Activated CD4-positive, alpha-beta T cell treated with anti-CD3 and anti-CD28 coated beads, Interleukin-2, amount 10 ng/mL, durations not matched to agents 24 days and 14 days (primary cell): ENCODE measurements around the gene YIF1A. TPM values are rescaled to one million over a fixed set of nuclear protein-coding genes. Genes with fewer than 3 reads are reported as not detected.

Source experiments
- DNase-seq: peaks from one replicate; pipeline ENCODE4 v3.0.0; 2022
- H3K27ac Mint-ChIP-seq: one replicate; pipeline ENCODE4 v1.8.0; 2022; ENCODE audit warnings: mild to moderate bottlenecking, mixed read lengths
- H3K27me3 Mint-ChIP-seq: one replicate; pipeline ENCODE4 v1.8.0; 2022; ENCODE audit warnings: mixed read lengths
- H3K36me3 Mint-ChIP-seq: one replicate; pipeline ENCODE4 v1.8.0; 2022; ENCODE audit warnings: low read depth, mild to moderate bottlenecking, mixed read lengths
- H3K4me1 Mint-ChIP-seq: one replicate; pipeline ENCODE4 v1.8.0; 2021; ENCODE audit warnings: mixed read lengths
- H3K4me3 Mint-ChIP-seq: one replicate; pipeline ENCODE4 v1.8.0; 2022; ENCODE audit warnings: mild to moderate bottlenecking, moderate library complexity, mixed read lengths
- H3K9me3 Mint-ChIP-seq: one replicate; pipeline ENCODE4 v1.8.0; 2021; ENCODE audit warnings: mixed read lengths
- intact Hi-C: fragments of 100-400 bp; cut with micrococcal nuclease; formaldehyde crosslinking; loops from one replicate; pipeline ENCODE4 v1.15.1; 2023
- total RNA-seq: library from RNA; stranded (reverse); gene quantifications from 2 replicates; pipeline ENCODE4 v1.2.3, GENCODE V29; 2022

YIF1A gene
- total RNA-seq, 1 donor from 2014 or later, result 119 TPM

DNA sequence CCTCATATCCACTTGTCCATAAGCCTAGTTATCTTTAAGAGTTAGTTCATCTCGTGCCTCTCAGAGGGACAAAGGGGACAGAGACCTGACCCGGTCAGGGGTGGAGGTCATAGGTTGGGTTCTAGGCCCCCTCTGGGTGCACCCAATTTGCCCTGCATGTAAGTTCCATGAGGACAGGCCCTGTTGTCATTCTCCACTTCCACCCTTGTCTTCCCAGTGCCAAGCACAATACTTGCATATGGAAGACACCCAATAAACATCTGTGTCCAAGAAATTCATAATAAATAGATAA lies 1.3 kb upstream of the YIF1A start:
- Mint-ChIP-seq H3K36me3 (peaks cover 4% of the 10 kb centered on the region), H3K27ac (peak overlapping the region; percentile 51), H3K4me3 (peak overlapping the region; percentile 84), H3K4me1 (peaks cover 32% of the 10 kb centered on the region), H3K27me3 (peaks cover 32% of the 10 kb centered on the region), H3K9me3 (peaks cover 4% of the 10 kb centered on the region)
- peak; percentile 56 for DNase-seq
- intact Hi-C loops, result no loop called here

DNA sequence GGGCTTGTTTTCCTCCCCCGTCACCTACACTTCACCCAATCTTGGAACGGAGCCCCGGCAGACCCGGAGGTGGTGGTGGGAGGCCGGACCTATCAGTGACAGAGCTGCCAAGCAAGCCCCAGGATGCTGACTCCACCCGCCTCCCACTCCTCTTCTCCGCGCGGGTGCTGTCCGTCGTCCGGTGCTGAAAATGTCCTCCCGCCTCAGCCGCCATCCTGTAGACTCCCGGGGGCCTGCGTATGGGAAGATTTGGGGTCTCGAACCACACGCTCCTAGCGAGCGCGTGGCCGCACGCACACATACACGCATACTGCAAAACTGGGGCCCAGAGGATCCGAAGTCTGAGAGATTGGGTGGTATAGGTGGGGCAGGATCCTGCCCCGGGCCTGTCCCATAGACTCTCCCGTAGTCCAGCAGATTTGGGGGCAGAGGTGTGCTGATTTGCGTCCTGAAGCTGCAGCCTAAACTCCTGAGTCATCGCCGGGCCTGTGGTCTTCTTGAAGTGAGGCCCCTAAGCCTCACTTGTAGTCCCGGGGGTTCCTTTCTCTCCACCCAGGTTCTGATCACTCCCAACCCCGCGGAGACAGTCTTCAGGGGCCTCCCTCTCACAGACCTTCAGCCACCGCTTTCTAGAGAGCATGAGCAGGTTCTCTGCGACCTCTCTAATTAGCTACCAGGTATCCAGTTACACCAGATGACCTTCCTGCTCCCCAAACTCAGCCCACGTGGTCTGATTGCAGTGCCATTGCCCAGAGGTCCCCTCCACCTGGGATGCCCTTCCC lies 796 bp upstream of the YIF1A start:
- H3K4me3 Mint-ChIP-seq, result peak overlapping the region; percentile 84
- peaks cover 32% of the 10 kb centered on the region for H3K27me3 Mint-ChIP-seq
- peaks cover 4% of the 10 kb centered on the region for H3K9me3 Mint-ChIP-seq
- intact Hi-C loops, result loop anchor here (1.0 kb wide), 4 partner anchors 23 to 577 kb away; partner anchors contain the start of genes BRMS1 and KAT5
- peak overlapping the region; percentile 96 for H3K27ac Mint-ChIP-seq
- DNase-seq, result peak; percentile 95
- peaks cover 32% of the 10 kb centered on the region for H3K4me1 Mint-ChIP-seq
- peaks cover 4% of the 10 kb centered on the region for H3K36me3 Mint-ChIP-seq

DNA sequence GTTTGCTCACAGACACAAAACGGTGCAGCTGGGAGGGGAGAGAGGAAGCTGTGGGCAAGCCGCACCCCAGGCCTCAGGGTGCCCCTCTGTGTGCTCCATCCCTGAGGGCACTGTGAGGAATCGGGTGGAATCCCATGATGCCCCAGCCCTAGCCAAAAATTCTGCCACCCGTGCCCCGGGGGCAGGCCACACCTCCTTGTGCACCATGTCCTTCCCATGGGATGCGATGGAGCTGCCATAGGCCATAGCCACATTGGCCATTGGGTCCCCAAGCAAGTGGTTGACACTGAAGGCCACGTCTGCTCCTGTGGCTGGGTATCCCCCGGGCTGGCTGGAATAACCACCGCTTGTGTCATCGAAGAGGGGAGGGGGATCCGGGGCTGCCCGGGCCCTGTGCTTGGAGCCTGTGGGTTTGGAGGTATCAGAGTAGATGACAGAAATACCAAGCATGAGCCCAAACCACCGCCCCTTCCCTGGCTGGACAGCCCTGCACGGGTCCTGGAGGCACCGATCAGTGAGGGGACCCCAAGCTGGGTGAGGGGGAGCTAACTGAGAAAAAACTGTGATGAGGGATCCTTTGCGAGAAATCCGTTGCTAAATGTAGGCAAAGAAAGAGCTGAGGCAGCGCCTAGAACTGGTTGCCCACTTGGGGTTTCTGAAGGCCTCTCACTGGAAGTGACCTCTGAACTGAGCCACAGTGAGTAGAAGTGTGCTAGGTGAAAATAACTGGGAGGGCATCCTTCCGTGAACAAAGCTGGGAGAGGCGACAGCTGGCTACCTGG lies 863 bp downstream of the YIF1A start:
- H3K27me3 Mint-ChIP-seq, result peaks cover 24% of the 10 kb centered on the region
- intact Hi-C loops, result no loop called here
- DNase-seq, result peak; percentile 60
- H3K36me3 Mint-ChIP-seq, result peaks cover 4% of the 10 kb centered on the region
- peak overlapping the region; percentile 79 for H3K27ac Mint-ChIP-seq
- H3K4me3 Mint-ChIP-seq, result peak overlapping the region; percentile 84
- H3K9me3 Mint-ChIP-seq, result peaks cover 4% of the 10 kb centered on the region
- H3K4me1 Mint-ChIP-seq, result peaks cover 32% of the 10 kb centered on the region

DNA sequence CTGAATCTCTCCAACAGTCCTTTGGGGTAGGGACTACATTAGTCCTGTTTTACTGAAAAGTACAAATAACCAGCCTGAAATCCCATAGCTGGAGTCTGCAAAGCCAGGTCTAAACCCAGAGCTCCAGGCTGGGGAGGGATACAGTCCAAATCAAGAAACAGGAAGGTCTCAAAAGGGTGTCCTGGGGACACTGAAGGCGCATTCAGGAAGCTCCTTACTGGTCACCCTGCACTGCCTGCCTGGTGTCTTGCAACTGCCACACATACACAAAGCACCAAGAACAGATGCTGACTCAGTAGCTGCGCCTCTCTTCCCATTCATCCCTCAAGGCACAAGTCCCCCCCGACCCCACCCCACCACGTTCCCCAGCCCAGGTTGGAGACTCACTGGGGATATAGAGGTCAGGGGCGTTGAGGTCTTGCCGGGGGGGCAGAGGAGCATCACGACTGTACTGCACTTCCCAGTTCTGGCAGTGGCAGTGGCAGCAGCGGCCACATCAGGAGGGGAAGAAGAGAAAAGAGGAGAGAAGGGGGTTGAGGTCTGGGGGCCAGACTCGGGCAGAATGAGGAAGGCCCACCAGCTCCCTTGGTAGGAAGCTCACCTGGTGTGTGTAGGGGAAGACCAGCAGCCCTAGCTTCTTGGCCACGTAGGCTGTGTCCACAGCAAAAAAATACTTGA lies 1.6 kb downstream of the YIF1A start:
- Mint-ChIP-seq H3K4me1 (peaks cover 34% of the 10 kb centered on the region), H3K4me3 (peak overlapping the region; percentile 84), H3K27ac (peak overlapping the region; percentile 35), H3K27me3 (peaks cover 17% of the 10 kb centered on the region), H3K36me3 (peaks cover 4% of the 10 kb centered on the region), H3K9me3 (peaks cover 4% of the 10 kb centered on the region)
- intact Hi-C loops, result no loop called here
- peak; percentile 58 for DNase-seq

DNA sequence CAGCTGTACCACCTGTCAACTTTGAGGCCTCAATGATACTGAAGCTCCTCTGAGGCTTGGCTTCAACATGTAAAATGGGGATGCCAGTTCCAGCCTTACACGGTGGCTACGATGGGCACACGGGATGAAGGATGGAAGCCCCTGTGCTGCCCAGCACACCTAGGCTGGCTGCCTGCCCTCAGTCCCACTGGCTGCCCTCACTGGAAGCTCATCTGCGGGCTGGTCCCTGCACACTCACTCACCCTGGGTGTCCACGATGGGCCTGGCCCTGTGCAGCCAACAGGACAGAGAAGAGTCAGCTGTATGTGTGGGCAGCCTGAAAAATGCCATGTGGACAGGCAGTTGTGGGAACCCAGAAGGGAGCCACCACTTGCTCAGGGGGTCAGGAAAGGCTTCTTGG lies 2.2 kb downstream of the YIF1A start:
- no peak for DNase-seq
- Mint-ChIP-seq H3K27ac (peak overlapping the region; percentile 45), H3K4me3 (no peak overlapping the region), H3K4me1 (peaks cover 39% of the 10 kb centered on the region), H3K9me3 (peaks cover 4% of the 10 kb centered on the region), H3K36me3 (peaks cover 4% of the 10 kb centered on the region), H3K27me3 (peaks cover 17% of the 10 kb centered on the region)
- intact Hi-C loops, result no loop called here

DNA sequence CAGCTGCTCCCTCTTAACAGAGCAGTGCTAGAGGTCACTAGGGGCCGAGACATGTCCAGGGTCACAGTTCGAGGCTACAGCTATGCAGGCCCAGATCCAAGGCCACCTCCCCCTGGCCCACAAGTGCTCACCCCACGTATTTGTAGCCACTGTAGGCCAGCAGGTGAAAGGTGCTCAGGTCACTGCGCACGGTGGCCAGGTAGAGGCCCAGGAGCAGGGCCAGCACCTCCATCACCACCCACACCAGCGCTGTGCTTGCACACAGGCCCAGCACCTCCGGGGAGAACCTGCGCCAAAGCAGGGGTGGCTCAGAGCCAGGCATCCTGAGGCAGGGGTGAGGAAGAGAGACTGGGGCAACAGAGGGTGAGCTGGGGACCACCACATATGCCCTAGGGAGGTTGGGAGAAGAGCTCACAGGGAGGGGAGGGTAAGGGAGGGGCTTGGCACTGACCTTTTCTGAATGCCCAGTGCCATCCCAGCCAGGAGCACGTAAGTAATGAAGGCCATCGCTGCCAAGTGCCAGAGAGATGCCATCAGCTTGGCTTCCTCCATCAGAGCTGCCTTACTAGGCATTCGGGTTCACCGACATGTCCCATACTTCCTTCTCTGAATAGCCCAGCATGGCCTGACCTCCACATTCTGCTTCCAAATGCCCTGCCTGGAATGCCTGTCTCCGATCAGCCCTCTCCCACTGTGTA lies 3.5 kb downstream of the YIF1A start:
- no peaks in the 10 kb centered on the region for H3K9me3 Mint-ChIP-seq
- intact Hi-C loops, result no loop called here

DNA sequence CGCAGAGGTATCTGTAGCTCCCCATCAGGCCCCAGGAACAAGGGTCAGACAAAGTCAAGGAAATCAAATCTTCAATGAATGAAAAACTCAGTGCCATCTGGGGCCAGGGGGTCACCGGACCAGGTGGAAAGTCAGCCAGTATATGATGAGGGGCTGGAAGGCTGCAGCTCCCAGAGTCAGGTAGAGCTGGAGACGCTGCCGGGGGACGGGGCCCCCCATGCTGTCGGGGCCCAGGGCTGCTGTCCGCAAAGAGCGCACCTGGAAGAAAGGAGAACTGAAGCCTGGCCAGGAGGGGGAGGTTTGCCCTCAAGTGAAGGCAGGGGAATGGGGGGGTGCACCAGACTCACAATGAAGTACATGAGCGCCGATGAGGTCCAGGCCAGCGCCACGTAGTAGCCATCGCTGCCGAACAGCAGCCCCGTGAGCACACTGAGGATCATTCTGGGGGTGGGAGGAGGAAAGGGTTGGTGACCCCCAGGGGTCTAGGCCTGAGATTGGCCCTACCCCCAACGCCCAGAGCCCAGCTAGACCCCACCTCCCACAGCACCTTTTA lies 4.3 kb downstream of the YIF1A start:
- Mint-ChIP-seq H3K4me1 (peaks cover 28% of the 10 kb centered on the region), H3K36me3 (peaks cover 4% of the 10 kb centered on the region), H3K4me3 (no peak overlapping the region), H3K27me3 (peaks cover 4% of the 10 kb centered on the region), H3K27ac (no peak overlapping the region), H3K9me3 (no peaks in the 10 kb centered on the region)
- intact Hi-C loops, result no loop called here
- no peak for DNase-seq

More for the DNA sequence above, 3.5 kb downstream of the YIF1A start:
- no peak for DNase-seq
- Mint-ChIP-seq H3K27ac (no peak overlapping the region), H3K4me1 (peaks cover 36% of the 10 kb centered on the region), H3K27me3 (peaks cover 6% of the 10 kb centered on the region), H3K4me3 (no peak overlapping the region), H3K36me3 (peaks cover 4% of the 10 kb centered on the region)

DNA sequence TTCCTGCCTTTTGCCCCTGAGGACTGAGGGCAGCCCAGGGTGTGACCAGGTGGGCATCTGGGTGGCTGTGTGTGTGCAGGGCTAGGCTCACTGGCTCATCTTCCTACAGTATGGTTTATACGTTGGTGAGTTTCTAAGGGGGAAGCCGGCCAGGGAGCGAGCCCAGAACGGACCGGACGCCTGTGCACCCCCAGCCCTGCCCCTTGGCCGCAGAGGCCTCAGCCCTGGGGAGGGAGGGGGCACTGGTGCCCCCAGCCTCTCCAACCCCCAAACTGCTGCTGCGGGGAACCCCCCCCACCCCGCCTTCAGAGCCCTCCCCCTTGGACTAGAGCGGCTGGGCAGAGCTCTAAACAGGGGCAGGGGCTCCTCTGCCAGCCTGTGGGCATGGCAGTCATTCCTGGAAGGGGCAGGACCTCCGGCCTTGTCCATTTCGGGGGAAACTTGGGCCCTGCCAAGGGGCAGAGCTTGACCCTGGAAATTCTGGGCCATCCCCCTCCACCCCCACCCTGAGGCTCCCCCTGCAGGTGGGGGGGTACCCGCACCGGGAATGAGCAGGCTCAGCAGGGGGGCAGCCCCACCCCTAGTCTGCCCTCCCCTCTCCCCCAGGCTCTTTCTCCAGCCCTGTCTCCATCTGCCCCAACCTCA lies 5.4 kb downstream of the YIF1A start:
- DNase-seq, result no peak
- peaks cover 7% of the 10 kb centered on the region for H3K27me3 Mint-ChIP-seq
- no peak overlapping the region for H3K4me3 Mint-ChIP-seq
- intact Hi-C loops, result no loop called here
- H3K9me3 Mint-ChIP-seq, result no peaks in the 10 kb centered on the region
- peaks cover 30% of the 10 kb centered on the region for H3K4me1 Mint-ChIP-seq
- peaks cover 2% of the 10 kb centered on the region for H3K36me3 Mint-ChIP-seq
- peak overlapping the region; percentile 53 for H3K27ac Mint-ChIP-seq

DNA sequence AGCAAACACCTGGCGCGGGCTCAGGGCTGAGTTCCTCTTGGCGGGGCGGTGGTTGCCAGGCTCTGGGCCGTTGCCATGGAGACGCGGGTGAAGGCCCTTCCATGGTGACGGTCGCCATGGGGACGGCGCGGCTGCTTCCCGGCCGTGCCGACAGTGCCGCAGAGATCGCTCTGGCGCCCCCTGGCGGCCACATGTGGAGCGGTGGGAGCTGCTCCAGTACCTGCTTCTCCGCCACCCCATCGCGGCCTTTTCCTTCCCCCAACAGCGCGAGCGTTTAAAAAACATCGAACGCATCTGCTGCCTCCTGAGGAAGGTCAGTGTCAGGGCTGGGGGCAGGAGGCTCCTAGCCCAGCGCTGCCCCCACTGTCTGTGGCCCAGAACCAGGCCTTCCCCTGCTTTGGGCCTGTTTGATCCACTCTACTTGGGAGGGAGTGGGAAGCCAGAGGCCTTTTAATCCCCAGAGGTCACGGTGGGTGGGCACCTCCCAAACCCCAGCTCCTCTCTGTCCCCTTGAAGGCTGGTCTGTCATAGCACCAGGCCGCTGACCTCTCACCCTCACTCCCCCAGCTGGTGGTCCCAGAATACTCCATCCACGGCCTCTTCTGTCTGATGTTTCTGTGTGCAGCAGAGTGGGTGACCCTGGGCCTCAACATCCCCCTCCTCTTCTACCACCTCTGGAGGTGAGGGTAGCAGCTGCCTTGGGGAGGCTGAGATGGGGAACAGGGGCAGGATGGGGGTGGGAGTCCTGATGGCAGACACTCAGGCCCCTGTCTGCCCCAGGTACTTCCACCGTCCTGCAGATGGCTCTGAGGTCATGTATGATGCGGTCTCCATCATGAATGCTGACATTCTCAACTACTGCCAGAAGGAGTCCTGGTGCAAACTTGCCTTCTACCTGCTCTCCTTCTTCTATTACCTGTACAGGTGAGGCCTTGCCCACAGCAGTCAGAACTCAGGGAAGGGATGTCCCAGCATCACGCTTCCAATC lies 6.2 kb downstream of the YIF1A start:
- peaks cover 27% of the 10 kb centered on the region for H3K4me1 Mint-ChIP-seq
- H3K9me3 Mint-ChIP-seq, result no peaks in the 10 kb centered on the region
- peak; percentile 100 for DNase-seq
- intact Hi-C loops, result loop anchor here (1.0 kb wide), 2 partner anchors 15 to 60 kb away; no protein-coding TSS in a partner anchor
- H3K27me3 Mint-ChIP-seq, result peaks cover 7% of the 10 kb centered on the region
- peaks cover 2% of the 10 kb centered on the region for H3K36me3 Mint-ChIP-seq
- H3K27ac Mint-ChIP-seq, result peak overlapping the region; percentile 53
- no peak overlapping the region for H3K4me3 Mint-ChIP-seq

DNA sequence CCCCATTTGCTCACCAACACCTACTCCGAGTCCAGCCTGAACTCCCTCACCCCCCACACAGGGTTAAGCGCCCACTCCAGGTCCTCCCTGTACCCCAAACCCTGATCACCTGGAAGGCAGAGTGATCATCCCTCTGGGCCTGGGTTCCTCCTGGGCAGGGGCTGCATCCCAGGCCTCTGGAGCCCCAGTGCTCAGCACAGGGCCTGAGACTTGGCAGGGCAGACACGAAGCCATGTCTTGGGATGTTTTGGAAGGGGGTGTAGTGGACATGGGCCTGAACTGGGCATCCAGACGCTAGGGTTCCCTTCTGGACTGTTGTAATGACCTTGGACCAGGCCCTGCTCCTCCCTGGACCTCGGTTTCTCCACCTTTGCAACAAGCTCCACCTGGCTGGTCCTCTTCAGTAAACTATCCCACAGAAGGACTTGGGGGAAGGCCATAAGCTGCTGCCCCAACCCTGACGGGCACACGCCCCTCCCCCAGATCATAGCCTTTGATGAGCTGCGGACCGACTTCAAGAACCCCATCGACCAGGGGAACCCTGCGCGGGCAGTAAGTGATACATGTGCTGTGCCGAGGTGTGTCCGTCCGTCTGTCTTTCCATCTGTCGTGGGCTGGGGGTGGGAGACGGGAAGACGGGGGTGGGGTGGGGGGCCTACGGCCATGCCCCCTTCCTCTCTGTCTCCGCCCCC lies 7.0 kb downstream of the YIF1A start:
- Mint-ChIP-seq H3K36me3 (peaks cover 3% of the 10 kb centered on the region), H3K4me1 (peaks cover 26% of the 10 kb centered on the region), H3K9me3 (no peaks in the 10 kb centered on the region), H3K27ac (peak overlapping the region; percentile 53), H3K4me3 (no peak overlapping the region), H3K27me3 (peaks cover 7% of the 10 kb centered on the region)
- DNase-seq, result no peak
- intact Hi-C loops, result loop anchor here (1.0 kb wide), 2 partner anchors 15 to 60 kb away; no protein-coding TSS in a partner anchor

DNA sequence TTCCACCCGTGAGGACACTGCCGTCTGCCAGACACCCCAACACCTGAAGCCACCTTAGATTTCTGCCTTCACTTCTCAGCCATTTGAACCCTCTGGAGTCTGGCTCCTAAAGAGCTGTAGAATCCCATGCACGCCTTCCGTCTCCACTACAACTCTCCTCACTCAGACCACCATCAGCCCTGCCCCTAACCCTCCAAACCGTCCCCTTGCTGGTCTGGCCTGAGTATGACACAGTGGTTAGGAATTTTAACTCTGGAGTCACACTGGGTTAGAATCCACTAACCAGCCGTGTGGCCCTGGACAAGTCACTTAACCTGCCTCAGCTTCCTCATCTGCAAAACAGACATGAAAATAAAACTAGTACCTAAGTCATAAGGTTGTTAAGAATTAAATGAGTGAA lies 7.9 kb downstream of the YIF1A start:
- Mint-ChIP-seq H3K9me3 (no peaks in the 10 kb centered on the region), H3K4me1 (peaks cover 23% of the 10 kb centered on the region), H3K27me3 (peaks cover 7% of the 10 kb centered on the region), H3K36me3 (peaks cover 8% of the 10 kb centered on the region), H3K4me3 (no peak overlapping the region), H3K27ac (no peak overlapping the region)
- intact Hi-C loops, result no loop called here
- DNase-seq, result no peak
